DLD1 (cell line): ENCODE measurements around the gene PSMD8.

Source experiments
- in situ Hi-C: cut with HindIII; loops from 2 replicates; pipeline ENCODE4 v1.10.0; 2017; ENCODE audit warnings: low sequenced_read_pairs

PSMD8 gene

GRCh38 chr19:38386971-38387549 is 12.7 kb downstream of the PSMD8 start:
- in situ Hi-C loops: no loop called here

- in situ Hi-C loops: no loop called here
These were observed 13.4 kb downstream of the PSMD8 start, which contains the start of gene GGN for GRCh38 chr19:38387550-38388348. TSS of gene GGN (minus strand) at chr19:38388034. CDS start at chr19:38387261, 773 bp downstream.

- in situ Hi-C loops: no loop called here
These were observed 14.2 kb downstream of the PSMD8 start, which contains the start of gene SPRED3 for GRCh38 chr19:38388349-38389100. TSS of gene SPRED3 (plus strand) at chr19:38388697. CDS start at chr19:38390303, 1,606 bp downstream.

GRCh38 chr19:38389101-38389925 is 14.9 kb downstream of the PSMD8 start:
- in situ Hi-C loops: no loop called here

GRCh38 chr19:38389957-38390924 is 15.9 kb downstream of the PSMD8 start:
- in situ Hi-C loops: no loop called here

GRCh38 chr19:38391911-38392464 is 17.6 kb downstream of the PSMD8 start:
- in situ Hi-C loops: no loop called here

- in situ Hi-C loops: no loop called here
These were observed 18.4 kb downstream of the PSMD8 start for GRCh38 chr19:38392707-38393308.

- in situ Hi-C loops: no loop called here
These were observed 20.1 kb downstream of the PSMD8 start for GRCh38 chr19:38394488-38394887.

GRCh38 chr19:38395381-38396114 is 21.2 kb downstream of the PSMD8 start:
- in situ Hi-C loops: no loop called here

- in situ Hi-C loops: no loop called here
These were observed 24.7 kb downstream of the PSMD8 start for GRCh38 chr19:38399081-38399480.

GRCh38 chr19:38399537-38399936 is 25.2 kb downstream of the PSMD8 start:
- in situ Hi-C loops: no loop called here

GRCh38 chr19:38400361-38400760 is 26.0 kb downstream of the PSMD8 start:
- in situ Hi-C loops: no loop called here

- in situ Hi-C loops: no loop called here
These were observed 26.8 kb downstream of the PSMD8 start for GRCh38 chr19:38401148-38401547.

GRCh38 chr19:38402623-38402966 is 28.2 kb downstream of the PSMD8 start:
- in situ Hi-C loops: no loop called here

GRCh38 chr19:38402967-38403674 is 28.8 kb downstream of the PSMD8 start, which contains the start of gene FAM98C:
TSS of gene FAM98C (plus strand) at chr19:38403093. CDS start at chr19:38403154, 61 bp downstream.
- in situ Hi-C loops: no loop called here

GRCh38 chr19:38404858-38405257 is 30.5 kb downstream of the PSMD8 start:
- in situ Hi-C loops: no loop called here

- in situ Hi-C loops: no loop called here
These were observed 30.9 kb downstream of the PSMD8 start for GRCh38 chr19:38405276-38405675.
